Fibroblast of lung (primary cell): ENCODE data around the gene SRPK2. TPM values are rescaled to one million over a fixed set of nuclear protein-coding genes. Genes with fewer than 3 reads are reported as not detected.

ENCODE experiments used
- DNase-seq, 2 donors: peaks; one replicate each; pipeline versions ENCODE4 v3.0.0 to v3.0.0-alpha.2; 2010; ENCODE audit warnings: low read depth in 2 of 2
- H2AFZ ChIP-seq: 2 replicates; pipeline ENCODE4 v1.5.1; 2012; ENCODE audit warnings: low read length, control low read depth, inconsistent platforms
- H3K27ac ChIP-seq: 2 replicates; pipeline ENCODE4 v1.5.1; 2011; ENCODE audit warnings: low read length, control low read depth; ENCODE audit not compliant: insufficient read depth
- H3K27me3 ChIP-seq: 2 replicates; pipeline ENCODE4 v1.5.1; 2011; ENCODE audit warnings: mild to moderate bottlenecking, low read length; ENCODE audit not compliant: control insufficient read depth, insufficient read depth
- H3K36me3 ChIP-seq: 2 replicates; pipeline ENCODE4 v1.5.1; 2011; ENCODE audit warnings: low read length; ENCODE audit not compliant: control insufficient read depth, insufficient read depth
- H3K4me1 ChIP-seq: 2 replicates; pipeline ENCODE4 v1.5.1; 2011; ENCODE audit warnings: low read length; ENCODE audit not compliant: control insufficient read depth, insufficient read depth; ENCODE audit errors: extremely low read depth
- H3K4me2 ChIP-seq: 2 replicates; pipeline ENCODE4 v1.5.1; 2011; ENCODE audit warnings: low read length, control low read depth; ENCODE audit not compliant: insufficient read depth; ENCODE audit errors: extremely low read depth
- H3K4me3 ChIP-seq, 4 experiments: fragments of 200-600 bp in 1 of 4; sonication (generic) in 1 of 4; replicated peaks in 1 of 4; 2 replicates each; pipeline ENCODE4 v1.5.1; 2011 to 2016; ENCODE audit warnings: low read length in 4 of 4, low read depth in 3 of 4, mild to moderate bottlenecking in 3 of 4, control low read depth in 2 of 4, inconsistent platforms in 1 of 4, mixed read lengths in 1 of 4; ENCODE audit not compliant: insufficient read depth in 1 of 4; ENCODE audit errors: control extremely low read depth in 1 of 4
- H3K79me2 ChIP-seq: 2 replicates; pipeline ENCODE4 v1.5.1; 2012; ENCODE audit warnings: mild to moderate bottlenecking, low read length, inconsistent platforms; ENCODE audit not compliant: control insufficient read depth, insufficient read depth
- H3K9ac ChIP-seq: 2 replicates; pipeline ENCODE4 v1.5.1; 2011; ENCODE audit warnings: mild to moderate bottlenecking, low read length, control low read depth; ENCODE audit not compliant: insufficient read depth
- H3K9me3 ChIP-seq: 2 replicates; pipeline ENCODE4 v1.5.1; 2012; ENCODE audit warnings: low read depth, low read length; ENCODE audit not compliant: control insufficient read depth, insufficient read depth
- H4K20me1 ChIP-seq: 2 replicates; pipeline ENCODE4 v1.5.1; 2011; ENCODE audit warnings: low read length; ENCODE audit not compliant: control insufficient read depth, insufficient read depth; ENCODE audit errors: extremely low read depth
- EZH2 ChIP-seq: IDR thresholded peaks from 2 replicates; pipeline ENCODE4 v1.5.1; 2012; ENCODE audit warnings: low read length, control low read depth, mild to moderate bottlenecking; ENCODE audit errors: missing control alignments
- polyA plus RNA-seq, 2 donors: library from polyadenylated mRNA; depleted of rRNA in 1 of 2; stranded (reverse) in 1 of 2; unstranded in 1 of 2; fragments of >200 nt; gene quantifications; 2 replicates each; pipeline ENCODE4 v1.2.1, GENCODE V29; 2011 to 2012; ENCODE audit warnings: missing spikeins in 1 of 2
- total RNA-seq: library from RNA; depleted of rRNA; stranded (reverse); fragments of >200 nt; gene quantifications from 2 replicates; pipeline ENCODE4 v1.2.1, GENCODE V29; 2014
- TF ChIP-seq, protein P1 (sequence below), 2 donors: IDR thresholded peaks in 1 of 2; conservative IDR thresholded peaks in 1 of 2; 1 replicate in 1 of 2; 2 replicates in 1 of 2; pipeline ENCODE4 v1.5.1; 2011 to 2012; ENCODE audit warnings: low read length in 2 of 2, control low read depth in 1 of 2, inconsistent platforms in 1 of 2, low read depth in 1 of 2, mild to moderate bottlenecking in 1 of 2

The SRPK2 gene
- total and polyA plus RNA-seq, 2 donors (not counting 1 experiment from before 2014, with no cell fraction given): 27.8 to 61.8 TPM

GRCh38 chr7:105178928-105179541 lies 209.7 kb downstream of the SRPK2 start:
- no peak overlapping the region for H2AFZ ChIP-seq
- H3K4me1 ChIP-seq: no peaks in the 10 kb centered on the region
- no peak for TF ChIP-seq EZH2
- TF ChIP-seq, protein P1, sequence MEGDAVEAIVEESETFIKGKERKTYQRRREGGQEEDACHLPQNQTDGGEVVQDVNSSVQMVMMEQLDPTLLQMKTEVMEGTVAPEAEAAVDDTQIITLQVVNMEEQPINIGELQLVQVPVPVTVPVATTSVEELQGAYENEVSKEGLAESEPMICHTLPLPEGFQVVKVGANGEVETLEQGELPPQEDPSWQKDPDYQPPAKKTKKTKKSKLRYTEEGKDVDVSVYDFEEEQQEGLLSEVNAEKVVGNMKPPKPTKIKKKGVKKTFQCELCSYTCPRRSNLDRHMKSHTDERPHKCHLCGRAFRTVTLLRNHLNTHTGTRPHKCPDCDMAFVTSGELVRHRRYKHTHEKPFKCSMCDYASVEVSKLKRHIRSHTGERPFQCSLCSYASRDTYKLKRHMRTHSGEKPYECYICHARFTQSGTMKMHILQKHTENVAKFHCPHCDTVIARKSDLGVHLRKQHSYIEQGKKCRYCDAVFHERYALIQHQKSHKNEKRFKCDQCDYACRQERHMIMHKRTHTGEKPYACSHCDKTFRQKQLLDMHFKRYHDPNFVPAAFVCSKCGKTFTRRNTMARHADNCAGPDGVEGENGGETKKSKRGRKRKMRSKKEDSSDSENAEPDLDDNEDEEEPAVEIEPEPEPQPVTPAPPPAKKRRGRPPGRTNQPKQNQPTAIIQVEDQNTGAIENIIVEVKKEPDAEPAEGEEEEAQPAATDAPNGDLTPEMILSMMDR (conservative IDR thresholded peaks at IDR 0.05 in 1 of 2, IDR thresholded peaks at IDR 0.05 in 1 of 2; ENCODE audit: low read depth in 1 of 2, low read length in 2 of 2): no peak
- no peak overlapping the region for H3K4me3 ChIP-seq
- no peaks in the 10 kb centered on the region for H3K9me3 ChIP-seq
- H4K20me1 ChIP-seq: no peaks in the 10 kb centered on the region
- no peaks in the 10 kb centered on the region for H3K79me2 ChIP-seq
- no peak overlapping the region for H3K27ac ChIP-seq
- H3K27me3 ChIP-seq: no peaks in the 10 kb centered on the region
- H3K4me2 ChIP-seq: no peak overlapping the region
- H3K9ac ChIP-seq: no peak overlapping the region
- no peaks in the 10 kb centered on the region for H3K36me3 ChIP-seq
- no peak for DNase-seq

DNA sequence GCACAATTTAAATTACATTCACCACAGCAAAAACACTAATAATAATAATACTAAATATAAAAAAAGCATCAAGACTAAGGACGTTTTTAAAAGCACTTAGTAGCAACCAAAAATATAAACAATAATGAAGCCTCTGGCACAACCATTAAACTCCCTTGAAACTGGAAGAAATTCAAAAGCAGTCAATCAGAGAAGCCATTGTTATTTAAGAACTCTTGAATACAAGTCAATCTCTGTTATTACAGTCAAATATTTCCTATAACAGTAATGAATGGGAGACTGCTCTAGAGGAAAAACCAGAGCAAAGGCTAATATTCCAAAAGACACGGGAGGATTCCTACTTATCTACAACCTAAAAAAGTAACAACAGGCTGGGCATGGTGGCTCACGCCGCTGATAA lies 210.5 kb downstream of the SRPK2 start:
- Histone ChIP-seq H3K4me2 (no peak overlapping the region), H3K79me2 (no peaks in the 10 kb centered on the region), H3K36me3 (no peaks in the 10 kb centered on the region), H3K9ac (no peak overlapping the region), H2AFZ (no peak overlapping the region), H3K4me1 (no peaks in the 10 kb centered on the region), H4K20me1 (no peaks in the 10 kb centered on the region), H3K4me3 (no peak overlapping the region), H3K27me3 (no peaks in the 10 kb centered on the region), H3K27ac (no peak overlapping the region), H3K9me3 (no peaks in the 10 kb centered on the region)
- DNase-seq: no peak
- TF ChIP-seq, protein P1 (conservative IDR thresholded peaks at IDR 0.05 in 1 of 2, IDR thresholded peaks at IDR 0.05 in 1 of 2; ENCODE audit: low read depth in 1 of 2, low read length in 2 of 2): no peak
- TF ChIP-seq EZH2: no peak

GRCh38 chr7:105177026-105177425 lies 211.7 kb downstream of the SRPK2 start:
- TF ChIP-seq, protein P1 (conservative IDR thresholded peaks at IDR 0.05 in 1 of 2, IDR thresholded peaks at IDR 0.05 in 1 of 2; ENCODE audit: low read depth in 1 of 2, low read length in 2 of 2): no peak
- no peak for TF ChIP-seq EZH2
- Histone ChIP-seq H4K20me1 (no peaks in the 10 kb centered on the region), H3K36me3 (no peaks in the 10 kb centered on the region), H3K9ac (no peak overlapping the region), H3K79me2 (no peaks in the 10 kb centered on the region), H3K27ac (no peak overlapping the region), H3K9me3 (no peaks in the 10 kb centered on the region), H3K4me1 (no peaks in the 10 kb centered on the region), H3K4me2 (no peak overlapping the region), H3K27me3 (no peaks in the 10 kb centered on the region), H2AFZ (no peak overlapping the region), H3K4me3 (no peak overlapping the region)
- DNase-seq: no peak
